Measurements from ENCODE around the gene PPP6R3.
"Not testable (repeated sequence)": the region's sequence is repeated elsewhere in the genome, so short reads cannot be mapped to it uniquely, and the experiment has no call there.

PPP6R3 gene

DNA sequence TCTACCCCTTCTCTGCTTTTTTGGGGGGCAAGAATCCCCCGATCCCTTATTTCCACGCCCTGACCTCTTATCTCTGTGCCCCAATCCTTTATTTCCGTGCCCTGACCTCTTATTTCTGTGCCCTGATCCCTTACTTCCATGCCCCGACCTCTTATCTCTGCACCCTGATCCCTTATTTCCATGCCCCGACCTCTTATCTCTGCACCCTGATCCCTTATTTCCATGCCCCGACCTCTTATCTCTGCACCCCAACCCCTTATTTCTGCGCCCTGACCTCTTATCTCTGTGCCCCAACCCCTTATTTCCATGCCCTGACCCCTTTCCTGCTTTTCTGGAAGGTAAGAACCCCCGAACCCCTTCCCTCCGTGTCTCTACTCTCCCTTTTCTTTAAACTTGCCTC lies 163.2 kb downstream of the PPP6R3 start:
- peaks cover 27% of the 10 kb centered on the region for H3K27me3 ChIP-seq (ENCODE audit: low read depth)
- H3K9me3 ChIP-seq; H3K4me3 ChIP-seq; in situ Hi-C loops (cut with MboI; ENCODE audit: low sequenced_read_pairs); H3K4me1 ChIP-seq; DNase-seq (ENCODE audit: low spot score in 2 of 2); H3K36me3 ChIP-seq (replicated peaks): not testable (repeated sequence)

DNA sequence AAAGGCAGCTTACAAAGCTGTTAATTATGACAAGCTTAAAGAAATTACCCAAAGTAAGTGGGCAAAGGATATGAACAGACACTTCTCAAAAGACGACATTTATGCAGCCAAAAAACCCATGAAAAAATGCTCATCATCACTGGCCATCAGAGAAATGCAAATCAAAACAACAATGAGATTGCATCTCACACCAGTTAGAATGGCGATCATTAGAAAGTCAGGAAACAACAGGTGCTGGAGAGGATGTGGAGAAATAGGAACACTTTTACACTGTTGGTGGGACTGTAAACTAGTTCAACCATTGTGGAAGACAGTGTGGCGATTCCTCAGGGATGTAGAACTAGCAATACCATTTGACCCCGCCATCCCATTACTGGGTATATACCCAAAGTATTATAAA lies 164.5 kb downstream of the PPP6R3 start:
- DNase-seq (ENCODE audit: low spot score in 2 of 2); H3K4me1 ChIP-seq; H3K36me3 ChIP-seq (replicated peaks); H3K4me3 ChIP-seq; H3K9me3 ChIP-seq: not testable (repeated sequence)
- in situ Hi-C loops (cut with MboI; ENCODE audit: low sequenced_read_pairs): loop anchor here (25.0 kb wide), 1 partner anchor 462 kb away; no protein-coding TSS in a partner anchor
- H3K27me3 ChIP-seq (ENCODE audit: low read depth): peaks cover 27% of the 10 kb centered on the region

DNA sequence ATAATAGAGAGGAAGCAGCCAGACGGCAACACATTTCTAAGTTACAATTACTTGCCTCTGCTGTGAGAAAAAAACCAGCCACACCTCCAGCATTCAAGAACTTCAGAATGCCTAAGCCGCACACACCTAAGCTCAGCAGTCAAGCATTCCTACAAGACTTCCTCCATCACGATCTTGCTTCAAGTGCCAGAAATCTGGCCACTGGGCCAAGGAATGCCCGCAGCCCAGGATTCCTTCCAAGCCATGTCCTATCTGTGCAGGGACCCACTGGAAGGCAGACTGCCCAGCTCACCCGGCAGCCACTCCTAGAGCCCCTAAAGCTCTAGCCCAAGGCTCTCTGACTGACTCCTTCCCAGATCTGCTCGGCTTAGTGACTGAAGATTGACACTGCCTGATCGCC lies 165.7 kb downstream of the PPP6R3 start:
- not testable (repeated sequence) for H3K36me3 ChIP-seq (replicated peaks); H3K9me3 ChIP-seq; H3K4me3 ChIP-seq; DNase-seq (ENCODE audit: low spot score in 2 of 2); H3K4me1 ChIP-seq
- in situ Hi-C loops (cut with MboI; ENCODE audit: low sequenced_read_pairs): loop anchor here (25.0 kb wide), 1 partner anchor 461 kb away; no protein-coding TSS in a partner anchor
- H3K27me3 ChIP-seq (ENCODE audit: low read depth): peaks cover 27% of the 10 kb centered on the region

DNA sequence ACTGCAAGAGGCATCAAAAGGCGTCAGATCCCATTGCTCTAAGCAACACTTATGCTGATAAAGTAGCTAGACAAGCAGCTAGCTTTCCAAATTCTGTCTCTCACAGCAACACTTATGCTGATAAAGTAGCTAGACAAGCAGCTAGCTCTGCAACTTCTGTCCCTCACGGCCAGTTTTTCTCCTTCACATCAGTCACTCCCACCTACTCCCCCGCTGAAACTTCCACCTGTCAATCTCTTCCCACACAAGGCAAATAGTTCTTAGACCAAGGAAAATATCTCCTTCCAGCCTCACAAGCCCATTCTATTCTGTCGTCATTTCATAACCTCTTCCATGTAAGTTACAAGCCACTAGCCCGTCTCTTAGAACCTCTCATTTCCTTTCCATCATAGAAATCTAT lies 168.3 kb downstream of the PPP6R3 start:
- not testable (repeated sequence) for DNase-seq (ENCODE audit: low spot score in 2 of 2); H3K4me3 ChIP-seq; H3K36me3 ChIP-seq (replicated peaks); H3K4me1 ChIP-seq; H3K9me3 ChIP-seq
- in situ Hi-C loops (cut with MboI; ENCODE audit: low sequenced_read_pairs): loop anchor here (25.0 kb wide), 1 partner anchor 458 kb away; no protein-coding TSS in a partner anchor
- peaks cover 12% of the 10 kb centered on the region for H3K27me3 ChIP-seq (ENCODE audit: low read depth)

DNA sequence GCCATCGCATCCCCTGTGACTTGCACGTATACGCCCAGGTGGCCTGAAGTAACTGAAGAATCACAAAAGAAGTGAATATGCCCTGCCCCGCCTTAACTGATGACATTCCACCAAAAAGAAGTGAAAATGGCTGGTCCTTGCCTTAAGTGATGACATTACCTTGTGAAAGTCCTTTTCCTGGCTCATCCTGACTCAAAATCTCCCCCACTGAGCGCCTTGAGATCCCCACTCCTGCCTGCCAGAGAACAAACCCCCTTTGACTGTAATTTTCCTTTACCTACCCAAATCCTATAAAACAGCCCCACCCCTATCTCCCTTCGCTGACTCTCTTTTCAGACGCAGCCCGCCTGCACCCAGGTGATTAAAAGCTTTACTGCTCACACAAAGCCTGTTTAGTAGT lies 171.8 kb downstream of the PPP6R3 start:
- in situ Hi-C loops (cut with MboI; ENCODE audit: low sequenced_read_pairs): loop anchor here (25.0 kb wide), 1 partner anchor 455 kb away; no protein-coding TSS in a partner anchor
- DNase-seq (ENCODE audit: low spot score in 2 of 2); H3K4me1 ChIP-seq; H3K9me3 ChIP-seq; H3K4me3 ChIP-seq; H3K36me3 ChIP-seq (replicated peaks): not testable (repeated sequence)
- peaks cover 14% of the 10 kb centered on the region; the same call in 1 of the 2 replicates for H3K27me3 ChIP-seq (ENCODE audit: low read depth)

DNA sequence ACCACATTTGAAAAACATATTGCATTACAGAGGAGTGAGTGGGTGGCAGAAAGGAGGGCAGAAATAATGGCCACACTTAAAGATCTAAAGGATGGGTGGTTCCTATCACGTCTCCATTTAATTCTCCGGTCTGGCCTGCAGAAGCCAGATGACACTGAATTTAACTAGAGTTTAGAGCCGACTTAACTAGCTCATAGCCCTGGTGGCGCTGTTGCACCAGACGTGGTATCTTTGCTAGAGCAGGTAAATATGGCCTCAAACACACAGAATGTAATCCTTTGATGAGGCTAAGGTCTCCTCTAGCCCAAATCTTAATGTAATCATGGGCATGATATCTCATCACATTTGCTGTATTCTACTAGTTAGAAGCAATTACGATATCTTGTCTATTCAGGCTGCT lies 172.2 kb downstream of the PPP6R3 start:
- Histone ChIP-seq H3K36me3 (replicated peaks) (no peaks in the 10 kb centered on the region), H3K4me1 (no peaks in the 10 kb centered on the region), H3K4me3 (no peak overlapping the region), H3K27me3 (ENCODE audit: low read depth) (peaks cover 14% of the 10 kb centered on the region; the same call in 1 of the 2 replicates), H3K9me3 (no peaks in the 10 kb centered on the region)
- DNase-seq (ENCODE audit: low spot score in 2 of 2): peak; percentile 74 to 77
- in situ Hi-C loops (cut with MboI; ENCODE audit: low sequenced_read_pairs): loop anchor here (25.0 kb wide), 1 partner anchor 454 kb away; no protein-coding TSS in a partner anchor

GRCh38 chr11:68634606-68635005 lies 174.1 kb downstream of the PPP6R3 start:
- H3K36me3 ChIP-seq (replicated peaks); H3K4me3 ChIP-seq; H3K9me3 ChIP-seq; H3K4me1 ChIP-seq; DNase-seq (ENCODE audit: low spot score in 2 of 2): not testable (repeated sequence)
- in situ Hi-C loops (cut with MboI; ENCODE audit: low sequenced_read_pairs): loop anchor here (25.0 kb wide), 1 partner anchor 453 kb away; no protein-coding TSS in a partner anchor
- peaks cover 14% of the 10 kb centered on the region; the same call in 1 of the 2 replicates for H3K27me3 ChIP-seq (ENCODE audit: low read depth)

GRCh38 chr11:68635172-68635571 lies 174.6 kb downstream of the PPP6R3 start:
- not testable (repeated sequence) for H3K36me3 ChIP-seq (replicated peaks); H3K9me3 ChIP-seq; DNase-seq (ENCODE audit: low spot score in 2 of 2); H3K4me3 ChIP-seq; H3K4me1 ChIP-seq
- H3K27me3 ChIP-seq (ENCODE audit: low read depth): peaks cover 14% of the 10 kb centered on the region; the same call in 1 of the 2 replicates
- in situ Hi-C loops (cut with MboI; ENCODE audit: low sequenced_read_pairs): loop anchor here (25.0 kb wide), 1 partner anchor 452 kb away; no protein-coding TSS in a partner anchor

GRCh38 chr11:68635883-68636282 lies 175.3 kb downstream of the PPP6R3 start:
- peaks cover 14% of the 10 kb centered on the region; the same call in 1 of the 2 replicates for H3K27me3 ChIP-seq (ENCODE audit: low read depth)
- H3K9me3 ChIP-seq; H3K4me3 ChIP-seq; H3K36me3 ChIP-seq (replicated peaks); DNase-seq (ENCODE audit: low spot score in 2 of 2); H3K4me1 ChIP-seq: not testable (repeated sequence)
- in situ Hi-C loops (cut with MboI; ENCODE audit: low sequenced_read_pairs): loop anchor here (25.0 kb wide), 1 partner anchor 451 kb away; no protein-coding TSS in a partner anchor

DNA sequence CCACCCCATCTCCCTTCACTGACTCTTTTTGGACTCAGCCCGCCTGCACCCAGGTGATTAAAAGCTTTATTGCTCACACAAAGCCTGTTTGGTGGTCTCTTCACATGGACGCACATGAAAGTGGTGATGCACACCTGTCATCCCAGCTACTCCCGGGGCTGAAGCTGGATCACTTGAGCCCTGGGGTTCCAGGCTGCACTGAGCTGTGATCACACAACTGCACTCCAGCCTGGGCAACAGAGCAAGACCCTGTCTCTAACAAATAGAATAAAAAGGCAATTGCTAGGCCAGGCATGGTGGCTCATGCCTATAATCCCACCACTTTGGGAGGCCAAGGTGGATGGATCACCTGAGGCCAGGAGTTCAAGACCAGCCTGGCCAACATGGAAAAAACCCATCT lies 178.8 kb downstream of the PPP6R3 start:
- in situ Hi-C loops (cut with MboI; ENCODE audit: low sequenced_read_pairs): loop anchor here (25.0 kb wide), 1 partner anchor 448 kb away; no protein-coding TSS in a partner anchor
- not testable (repeated sequence) for DNase-seq (ENCODE audit: low spot score in 2 of 2); H3K4me3 ChIP-seq; H3K36me3 ChIP-seq (replicated peaks); H3K9me3 ChIP-seq; H3K4me1 ChIP-seq
- H3K27me3 ChIP-seq (ENCODE audit: low read depth): peaks cover 11% of the 10 kb centered on the region

- Histone ChIP-seq H3K27me3 (ENCODE audit: low read depth) (peaks cover 5% of the 10 kb centered on the region), H3K36me3 (replicated peaks) (no peaks in the 10 kb centered on the region), H3K4me1 (no peaks in the 10 kb centered on the region), H3K9me3 (peaks cover 8% of the 10 kb centered on the region), H3K4me3 (no peak overlapping the region)
- in situ Hi-C loops (cut with MboI; ENCODE audit: low sequenced_read_pairs): loop anchor here (25.0 kb wide), 1 partner anchor 445 kb away; no protein-coding TSS in a partner anchor
- no peak for DNase-seq (ENCODE audit: low spot score in 2 of 2)
Observed at GRCh38 chr11:68641880-68642279, 181.3 kb downstream of the PPP6R3 start.

- H3K27me3 ChIP-seq (ENCODE audit: low read depth): peaks cover 5% of the 10 kb centered on the region
- DNase-seq (ENCODE audit: low spot score in 2 of 2): no peak
Observed at GRCh38 chr11:68643585-68643984, 183.0 kb downstream of the PPP6R3 start.

DNA sequence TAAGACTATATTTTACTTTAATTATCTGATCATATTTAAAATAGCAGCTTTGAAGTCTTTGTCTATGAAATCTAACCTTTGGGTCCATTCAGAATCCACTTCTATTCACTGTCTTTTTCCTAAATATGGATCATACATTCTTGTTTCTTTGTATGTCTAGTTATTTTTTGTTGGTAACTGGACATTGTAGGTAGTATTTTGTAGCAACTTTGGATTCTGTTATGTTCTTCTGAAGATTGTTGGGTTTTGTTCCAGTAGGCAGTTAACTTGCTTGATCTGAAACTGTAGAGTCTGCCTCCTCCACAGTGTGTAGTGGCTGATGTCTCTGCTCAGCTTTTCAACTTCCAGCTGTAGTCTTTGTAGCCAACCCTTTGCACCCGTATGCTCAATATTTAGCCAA lies 186.3 kb downstream of the PPP6R3 start:
- in situ Hi-C loops (cut with MboI; ENCODE audit: low sequenced_read_pairs): loop anchor here (25.0 kb wide), 1 partner anchor 440 kb away; no protein-coding TSS in a partner anchor
- H3K27me3 ChIP-seq (ENCODE audit: low read depth): peaks cover 5% of the 10 kb centered on the region
- 0 out of 2 replicates have a peak, but pooled peaks cover 2% of the 10 kb centered on the region for H3K4me1 ChIP-seq
- no peak for DNase-seq (ENCODE audit: low spot score in 2 of 2)
- H3K4me3 ChIP-seq: no peak overlapping the region
- H3K9me3 ChIP-seq: peaks cover 12% of the 10 kb centered on the region
- no peaks in the 10 kb centered on the region for H3K36me3 ChIP-seq (replicated peaks)

More at GRCh38 chr11:68643585-68643984, 183.0 kb downstream of the PPP6R3 start:
- no peak overlapping the region for H3K4me3 ChIP-seq
- H3K36me3 ChIP-seq (replicated peaks): no peaks in the 10 kb centered on the region
- H3K9me3 ChIP-seq: peaks cover 12% of the 10 kb centered on the region
- in situ Hi-C loops (cut with MboI; ENCODE audit: low sequenced_read_pairs): loop anchor here (25.0 kb wide), 1 partner anchor 444 kb away; no protein-coding TSS in a partner anchor
- no peaks in the 10 kb centered on the region for H3K4me1 ChIP-seq

GRCh38 chr11:68649851-68650555 lies 189.5 kb downstream of the PPP6R3 start:
- in situ Hi-C loops (cut with MboI; ENCODE audit: low sequenced_read_pairs): loop anchor here (25.0 kb wide), 1 partner anchor 437 kb away; no protein-coding TSS in a partner anchor
- Histone ChIP-seq H3K27me3 (ENCODE audit: low read depth) (peaks cover 5% of the 10 kb centered on the region; the same call in 1 of the 2 replicates), H3K9me3 (peaks cover 12% of the 10 kb centered on the region), H3K4me1 (0 out of 2 replicates have a peak, but pooled peaks cover 2% of the 10 kb centered on the region), H3K4me3 (no peak overlapping the region), H3K36me3 (replicated peaks) (no peaks in the 10 kb centered on the region)
- no peak for DNase-seq (ENCODE audit: low spot score in 2 of 2)
